Activated effector memory CD4-positive, alpha-beta T cell treated with anti-CD3 and anti-CD28 coated beads, Interleukin-2, amount 50 U/mL, for 16 hours (primary cell): Measurements from ENCODE around the gene TMEM14A.
"Not testable (repeated sequence)": the region's sequence is repeated elsewhere in the genome, so short reads cannot be mapped to it uniquely, and the experiment has no call there.

Experiments used
- DNase-seq: peaks from one replicate; pipeline ENCODE4 v3.0.0-alpha.2; 2020

Gene TMEM14A, protein sequence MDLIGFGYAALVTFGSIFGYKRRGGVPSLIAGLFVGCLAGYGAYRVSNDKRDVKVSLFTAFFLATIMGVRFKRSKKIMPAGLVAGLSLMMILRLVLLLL

DNA sequence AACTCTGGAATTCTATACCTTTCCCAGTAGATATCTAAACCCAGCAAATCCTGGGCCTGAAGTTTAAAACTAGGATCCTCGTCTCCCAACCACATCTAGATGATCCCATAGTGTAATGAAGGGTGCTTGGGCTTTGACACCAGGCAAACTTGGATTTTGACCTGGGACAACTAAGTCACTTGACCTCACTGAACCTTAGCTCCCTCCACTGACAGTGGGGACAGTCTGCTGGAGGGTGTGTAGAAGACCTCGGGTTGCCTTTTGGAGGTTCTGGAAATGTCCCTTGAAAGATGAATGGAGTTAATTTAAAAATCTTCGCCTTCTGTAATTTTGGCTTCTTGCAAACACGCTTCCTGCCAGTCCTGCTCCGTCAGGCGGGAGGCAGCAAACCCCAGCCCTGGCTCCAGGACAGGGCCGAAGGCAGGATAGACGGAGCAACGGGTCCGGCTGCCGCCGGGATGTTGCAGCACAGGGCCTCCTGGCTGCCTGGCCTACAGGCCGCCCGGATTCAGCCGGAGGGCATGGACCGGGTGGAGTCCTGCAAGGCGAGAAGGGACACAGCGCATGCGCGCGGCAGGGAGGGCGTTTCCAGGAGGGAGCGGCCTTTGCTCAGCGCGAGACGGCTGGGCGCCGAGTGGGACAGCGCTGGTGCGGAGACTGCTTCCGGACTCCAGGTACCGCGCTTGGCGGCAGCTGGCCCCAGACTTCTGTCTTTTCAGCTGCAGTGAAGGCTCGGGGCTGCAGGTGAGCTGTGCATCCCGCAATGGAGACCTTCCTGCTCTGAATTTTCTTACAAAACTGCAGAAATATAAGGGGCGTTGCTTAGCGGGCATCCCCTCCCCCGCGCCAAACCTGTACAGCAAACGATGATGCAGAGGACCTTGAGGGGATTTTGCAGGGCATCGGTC lies at the start of gene TMEM14A:
TSS of gene TMEM14A (plus strand) at position 612 of the 908 bp plus-strand sequence. CDS start 5,990 bp downstream, outside the sequence.
- DNase-seq = peak; percentile 97

DNA sequence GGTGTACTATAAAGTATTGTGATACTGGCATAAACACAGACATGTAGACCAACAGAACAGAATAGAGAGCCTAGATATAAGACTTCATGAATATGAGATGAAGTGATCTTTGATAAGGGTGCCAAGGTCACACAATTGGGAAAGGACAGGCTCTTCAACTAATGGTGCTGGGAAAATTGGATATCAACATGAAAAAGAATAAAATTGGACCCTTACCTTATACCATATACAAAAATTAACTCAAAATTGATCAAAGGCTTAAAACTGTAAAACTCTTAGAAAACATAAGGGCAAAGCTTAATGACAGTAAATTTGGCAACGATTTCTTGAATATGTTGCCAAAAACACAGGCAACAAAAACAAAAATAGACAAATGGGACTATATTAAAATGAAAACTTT lies 49.3 kb upstream of the TMEM14A start:
- DNase-seq = no peak

DNA sequence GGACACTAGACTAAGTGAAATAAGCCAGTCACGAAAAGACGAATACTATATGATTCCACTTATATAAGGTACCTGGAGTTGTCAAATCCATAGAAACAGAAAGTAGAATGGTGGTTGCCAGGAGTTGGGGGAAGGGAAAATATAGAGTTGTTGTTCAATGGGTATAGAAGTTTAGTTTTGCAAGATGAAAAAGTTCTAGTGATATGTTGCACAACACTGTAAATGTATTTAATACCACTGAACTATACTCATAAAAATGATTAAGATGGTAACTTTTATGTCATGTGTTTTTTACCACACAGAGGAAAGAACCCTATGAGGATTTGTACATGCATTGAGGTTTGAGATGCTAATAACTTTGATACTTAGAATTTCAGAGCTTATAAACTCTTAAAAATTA lies 48.1 kb upstream of the TMEM14A start:
- no peak for DNase-seq

DNA sequence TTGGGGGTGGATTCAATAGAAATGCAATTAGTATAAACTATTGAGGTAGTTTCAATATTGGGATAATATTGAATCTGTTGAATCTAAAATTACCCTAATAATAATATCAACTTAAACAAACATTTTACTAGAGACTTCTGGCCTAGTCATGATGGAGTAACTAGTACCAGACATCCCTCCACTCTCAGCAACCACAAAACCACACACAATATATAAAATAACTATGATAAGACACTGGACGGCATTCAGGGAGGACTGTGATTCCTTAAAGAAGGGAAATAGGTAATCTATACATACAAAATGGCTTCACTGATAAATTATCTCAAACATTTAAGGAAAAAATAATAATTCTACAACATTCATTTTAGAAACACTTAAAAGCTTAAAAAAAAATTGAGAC lies 38.9 kb upstream of the TMEM14A start:
- no peak for DNase-seq

DNA sequence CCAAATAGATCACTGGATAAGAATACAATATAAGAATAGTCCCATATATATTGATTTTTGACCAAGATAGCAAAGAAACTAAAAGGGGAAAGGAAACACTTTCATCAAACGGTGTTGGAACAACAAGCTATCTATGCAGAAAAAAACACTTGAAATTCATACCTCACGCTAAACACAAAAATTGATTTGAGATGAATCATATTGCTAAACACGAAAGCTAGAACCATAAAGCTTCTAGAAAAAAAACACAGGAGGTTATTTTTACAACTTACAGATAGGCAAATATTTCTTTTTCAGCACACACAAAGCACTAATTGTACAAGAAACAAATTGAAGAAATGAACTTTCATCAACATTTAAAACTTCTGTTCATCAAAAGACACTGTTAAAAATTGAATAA lies 36.7 kb upstream of the TMEM14A start:
- no peak for DNase-seq

DNA sequence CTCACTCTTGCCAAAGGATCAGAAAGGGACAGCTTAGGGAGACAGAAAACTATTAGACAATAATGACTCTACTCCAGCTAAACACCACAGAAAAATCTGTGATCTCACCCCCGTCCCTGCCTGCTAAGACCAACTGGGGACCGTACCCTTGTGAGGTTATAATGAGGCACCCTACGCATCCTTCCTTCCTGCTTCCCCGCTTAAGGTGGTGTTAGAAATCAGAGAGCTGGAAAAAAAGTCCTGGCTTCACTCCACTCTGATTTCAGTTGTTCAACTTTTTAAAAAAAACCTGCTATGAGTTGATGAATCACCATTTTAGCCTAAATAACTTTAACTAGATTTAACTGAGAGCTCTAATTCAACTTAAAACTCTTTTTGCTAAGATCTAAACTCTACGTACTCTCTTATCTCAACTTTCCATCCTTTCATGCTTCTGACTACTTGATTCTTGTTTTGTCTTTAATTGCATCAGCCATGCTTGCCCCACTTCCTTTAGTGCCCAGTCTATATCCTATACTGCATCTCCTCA lies 35.8 kb upstream of the TMEM14A start:
- DNase-seq = no peak

DNA sequence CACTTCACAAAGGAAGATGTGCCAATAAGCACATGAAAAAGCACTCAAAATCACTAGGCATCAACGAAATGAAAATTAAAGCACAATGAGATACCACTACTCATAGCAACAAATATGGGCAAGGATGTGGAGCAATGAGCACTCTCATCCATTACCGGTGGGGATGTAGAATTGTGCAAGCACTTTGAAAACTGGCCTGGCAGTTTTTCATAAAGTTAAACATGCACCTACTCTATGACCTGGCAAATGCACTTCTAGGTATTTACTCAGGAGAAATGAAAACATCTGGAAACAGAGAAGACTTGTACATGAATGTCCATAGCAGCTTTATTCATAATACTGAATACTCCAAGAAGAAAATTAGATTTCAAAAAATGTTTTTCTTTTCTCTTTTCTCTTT lies 34.1 kb upstream of the TMEM14A start:
- no peak for DNase-seq

DNA sequence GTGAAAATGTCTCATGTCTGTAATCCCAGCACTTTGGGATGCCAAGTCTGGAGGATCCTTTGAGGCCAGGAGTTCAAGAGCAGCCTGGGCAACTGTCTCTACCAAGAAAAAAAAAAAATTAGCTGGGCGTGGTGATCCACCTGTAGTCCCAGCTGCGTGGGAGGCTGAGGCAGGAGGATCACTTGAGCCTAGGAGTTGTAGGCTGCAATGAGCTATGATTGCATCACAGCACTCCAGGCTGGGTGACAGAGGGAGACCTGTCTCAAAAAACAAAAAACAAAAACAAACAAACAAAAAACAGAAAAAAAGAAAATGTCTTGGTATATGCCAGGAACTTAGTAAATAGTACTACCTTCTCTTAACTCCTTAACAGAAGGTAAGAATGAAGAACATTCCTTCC lies 31.4 kb upstream of the TMEM14A start:
- no peak for DNase-seq

DNA sequence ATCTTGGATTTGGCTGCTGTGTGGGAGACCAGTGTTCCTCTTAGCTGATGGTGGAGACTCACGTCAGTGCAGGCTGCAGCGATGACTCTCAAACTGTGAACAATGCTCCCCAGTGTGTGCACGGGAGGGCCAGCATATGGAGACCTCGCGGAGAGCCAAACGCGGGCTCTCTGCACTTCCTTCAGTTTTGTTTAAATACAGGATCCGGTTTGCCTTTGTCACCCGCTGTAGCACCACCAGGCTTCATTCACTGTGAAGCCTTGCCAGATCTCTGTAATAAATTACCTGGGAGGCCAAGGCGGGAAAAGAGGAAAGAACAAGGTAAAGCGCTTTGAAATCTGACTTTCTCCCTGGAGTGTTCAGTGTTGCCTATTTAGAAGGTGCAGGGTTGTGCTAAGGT lies 30.7 kb upstream of the TMEM14A start:
- DNase-seq = no peak

DNA sequence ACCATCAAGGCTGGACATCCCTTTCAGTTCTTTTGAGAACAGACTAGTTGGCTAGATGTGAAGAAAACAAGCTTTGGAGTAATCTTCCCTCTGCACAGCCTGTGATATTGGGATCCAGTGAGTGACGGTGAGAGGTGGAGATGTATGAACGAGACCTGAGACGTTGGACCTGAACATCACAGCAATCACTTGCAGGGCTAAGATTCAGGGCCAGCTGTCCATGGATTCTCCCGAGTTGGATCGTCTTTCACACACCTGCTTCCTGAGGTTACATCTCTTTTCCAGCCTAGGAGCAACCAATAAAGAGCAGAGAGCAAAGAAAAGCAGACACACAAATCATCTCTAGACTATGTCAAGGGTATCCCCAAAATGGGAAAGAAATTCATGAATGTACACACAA lies 30.0 kb upstream of the TMEM14A start:
- no peak for DNase-seq

DNA sequence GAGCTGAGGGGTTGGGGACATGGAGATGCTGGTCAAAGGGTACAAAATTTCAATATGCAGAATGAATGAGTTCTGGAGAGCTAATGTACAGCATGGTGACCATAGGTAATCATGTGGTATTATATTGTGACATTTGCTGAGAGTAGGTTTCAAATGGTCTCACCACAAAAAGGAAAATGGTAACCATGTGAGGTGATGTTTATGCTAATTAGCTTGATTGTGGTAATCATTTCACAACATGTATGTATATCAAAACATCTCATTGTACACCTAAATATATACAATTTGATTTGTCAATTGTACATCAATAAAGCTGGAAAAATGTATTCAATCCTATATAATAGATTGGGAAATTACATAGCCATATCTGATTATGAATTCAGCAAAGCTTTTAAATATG lies 29.5 kb upstream of the TMEM14A start:
- DNase-seq = no peak

DNA sequence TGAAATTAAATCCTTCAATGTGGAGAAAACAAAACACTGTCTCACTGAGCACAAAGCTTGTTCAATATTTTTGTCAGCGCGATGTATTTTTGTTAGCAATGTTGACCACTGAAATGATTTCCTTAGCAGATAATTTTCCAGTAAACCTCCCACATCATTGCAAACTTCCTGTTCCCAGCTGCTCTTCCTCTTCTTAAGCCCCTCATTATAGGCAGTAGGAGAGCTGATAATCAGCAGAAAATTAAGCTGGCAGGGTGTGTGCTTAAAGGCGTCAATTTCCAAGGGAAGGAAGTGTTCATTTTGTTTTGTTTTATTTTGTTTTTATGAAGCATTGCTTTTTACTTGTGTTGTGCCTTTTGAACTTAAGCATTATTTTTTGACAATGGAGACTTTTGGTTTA lies 29.1 kb upstream of the TMEM14A start:
- DNase-seq = no peak

DNA sequence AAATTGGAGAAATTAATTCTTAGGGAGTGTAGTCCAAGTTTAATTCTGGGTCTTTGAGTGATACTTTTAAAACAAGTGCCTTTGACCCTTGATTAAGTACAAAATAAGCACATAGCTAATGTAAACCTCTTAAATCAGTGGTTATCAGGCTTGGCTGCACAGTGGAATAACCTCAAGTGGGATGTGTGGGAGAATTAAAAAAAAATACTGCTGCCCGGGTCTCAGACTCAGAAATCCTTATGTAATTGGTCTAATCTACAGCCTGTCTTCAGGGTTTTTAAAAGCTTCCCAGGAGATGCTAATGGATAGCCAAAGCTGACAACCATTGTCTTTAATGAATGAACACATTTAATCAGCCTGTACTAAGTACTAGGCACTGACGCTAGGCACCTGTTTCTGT lies 28.5 kb upstream of the TMEM14A start:
- no peak for DNase-seq

DNA sequence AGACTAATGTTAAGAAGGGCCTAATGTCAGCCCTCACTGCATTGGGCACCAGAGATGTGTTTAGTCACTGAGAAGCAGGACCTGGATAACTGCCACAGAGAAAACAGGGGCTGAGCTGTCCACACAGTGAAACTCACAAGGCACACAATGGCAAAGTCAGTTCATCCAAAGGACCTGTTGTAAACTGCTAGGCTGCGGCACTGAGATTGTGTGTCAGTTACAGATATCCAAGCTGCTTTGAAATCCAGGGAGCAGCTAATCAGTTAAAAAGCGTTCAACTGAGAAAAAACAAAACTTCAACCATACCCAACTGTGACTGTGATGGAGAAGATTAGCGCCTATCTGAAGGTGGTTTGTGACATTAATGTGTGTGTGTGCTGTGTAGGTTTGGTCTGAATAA lies 27.8 kb upstream of the TMEM14A start:
- no peak for DNase-seq

DNA sequence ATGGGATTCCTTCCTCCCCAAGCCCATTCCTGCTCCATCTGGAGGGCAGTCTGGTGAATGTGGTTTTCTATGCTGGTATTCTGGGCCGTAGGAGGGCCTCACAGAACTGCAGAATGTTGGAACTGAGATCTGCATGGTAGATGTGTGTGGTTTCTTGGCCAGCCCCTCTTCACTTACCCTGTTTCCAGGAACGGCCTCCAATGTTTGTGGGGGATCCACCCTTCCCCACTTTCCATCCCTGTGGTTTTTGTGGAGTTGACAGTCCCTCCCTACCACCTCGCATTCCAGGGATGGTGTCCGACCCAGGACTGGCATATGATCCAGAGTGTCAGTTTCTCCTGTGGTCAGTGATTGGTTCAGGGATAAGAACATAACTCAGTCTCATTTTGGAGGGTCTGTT lies 26.7 kb upstream of the TMEM14A start:
- DNase-seq = no peak

DNA sequence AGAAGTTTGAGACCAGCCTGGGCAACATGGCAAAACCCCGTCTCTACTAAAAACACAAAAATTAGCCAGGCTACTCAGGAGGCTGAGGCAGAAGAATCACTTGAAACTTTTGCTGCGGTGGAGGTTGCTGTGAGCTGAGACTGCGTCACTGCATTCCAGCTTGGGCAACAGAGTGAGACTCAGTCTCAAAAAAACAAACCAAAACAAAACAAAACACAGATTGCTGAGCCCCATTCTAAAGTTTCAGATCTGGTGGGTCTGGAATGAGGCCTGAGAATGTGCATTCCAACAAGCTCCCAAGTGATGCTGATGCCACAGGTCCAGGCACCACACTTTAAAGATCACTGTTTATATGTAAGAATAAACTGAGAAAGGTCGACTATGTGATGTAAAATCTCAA lies 24.9 kb upstream of the TMEM14A start:
- no peak for DNase-seq

DNA sequence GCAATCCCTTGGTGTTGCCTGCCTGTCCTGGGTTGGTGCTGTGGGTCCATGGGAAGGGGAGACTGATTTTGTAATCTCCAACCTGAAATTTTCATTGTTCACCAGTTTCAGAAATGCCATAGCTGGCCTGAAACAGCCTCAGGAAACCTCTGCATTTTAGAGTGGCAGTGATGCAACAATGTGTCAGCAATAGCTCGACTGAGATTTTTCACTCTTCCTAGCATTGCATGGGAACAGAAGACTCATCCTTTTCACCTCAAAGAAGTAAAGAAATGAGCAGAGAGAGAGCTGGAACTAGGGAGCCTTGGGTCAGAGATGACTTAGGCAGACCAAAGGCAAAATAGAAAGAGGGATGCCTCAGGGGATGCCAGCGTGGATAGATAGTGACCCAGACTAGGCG lies 23.7 kb upstream of the TMEM14A start:
- no peak for DNase-seq

DNA sequence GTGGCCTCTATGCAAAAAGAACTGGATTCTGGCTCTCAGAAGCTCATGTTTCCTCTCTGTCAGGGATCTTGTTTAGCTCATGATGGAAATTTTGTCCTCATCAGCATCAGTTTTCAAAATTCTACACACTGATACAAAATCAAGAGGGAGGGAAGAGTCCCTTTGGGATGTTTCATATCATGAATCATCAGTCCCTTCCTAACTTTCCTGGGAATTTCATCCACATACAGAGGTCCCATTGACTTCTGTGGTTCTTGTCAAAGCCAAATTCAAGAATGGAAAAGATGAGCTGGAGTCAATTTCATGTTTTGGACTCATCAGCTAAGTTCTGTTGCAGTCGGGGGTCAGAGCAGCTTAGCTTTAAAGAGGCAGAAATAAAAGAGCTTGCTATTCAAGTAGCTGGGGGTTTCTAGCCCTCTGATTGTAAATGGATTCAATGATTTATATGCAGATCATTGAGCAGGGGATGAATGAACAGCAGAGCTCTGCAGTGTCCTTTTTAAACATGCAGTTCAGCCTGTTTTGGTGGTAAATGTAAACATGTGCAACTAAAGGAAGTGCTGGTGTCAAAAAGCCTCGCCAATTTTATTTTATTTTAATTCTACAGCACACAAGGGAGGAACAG lies 21.3 kb upstream of the TMEM14A start:
- DNase-seq = no peak

DNA sequence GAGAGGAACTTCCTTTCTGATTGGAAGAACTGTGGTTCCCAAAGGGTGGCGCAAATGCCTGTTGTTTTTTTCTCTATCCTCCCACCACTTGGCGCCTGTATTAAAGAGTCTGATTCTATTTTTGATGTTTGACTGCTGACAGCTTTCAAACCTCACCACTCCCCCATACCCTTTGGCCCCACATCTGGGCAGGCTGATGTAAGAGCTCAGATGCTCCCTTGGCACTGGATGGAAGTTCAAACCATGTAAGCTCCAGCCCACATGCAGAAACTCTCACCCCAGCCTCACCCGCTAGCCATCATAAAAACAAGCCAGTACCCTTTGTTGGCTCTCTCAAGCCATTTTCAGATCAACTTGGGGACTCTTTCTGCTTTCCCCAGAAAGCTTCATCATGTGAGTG lies 20.0 kb upstream of the TMEM14A start:
- no peak for DNase-seq

DNA sequence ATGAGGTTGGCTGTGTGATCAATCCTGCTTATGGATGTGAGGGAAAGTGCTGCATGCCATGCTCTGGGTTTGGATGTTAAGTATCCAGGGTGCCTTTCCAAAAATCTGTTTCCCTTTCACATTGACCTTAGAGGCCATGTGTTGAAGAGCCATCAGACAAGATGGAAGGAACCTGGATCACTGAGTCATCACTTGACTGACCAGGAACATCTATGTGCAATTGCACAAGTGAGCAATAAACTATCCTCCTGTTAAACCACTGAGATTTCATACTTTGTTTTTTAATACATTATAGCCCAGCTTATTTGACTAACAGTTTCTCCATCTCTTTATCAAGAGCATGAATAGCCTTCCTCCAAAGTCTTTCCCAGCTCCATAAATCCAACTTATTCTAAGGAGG lies 17.8 kb upstream of the TMEM14A start:
- no peak for DNase-seq

DNA sequence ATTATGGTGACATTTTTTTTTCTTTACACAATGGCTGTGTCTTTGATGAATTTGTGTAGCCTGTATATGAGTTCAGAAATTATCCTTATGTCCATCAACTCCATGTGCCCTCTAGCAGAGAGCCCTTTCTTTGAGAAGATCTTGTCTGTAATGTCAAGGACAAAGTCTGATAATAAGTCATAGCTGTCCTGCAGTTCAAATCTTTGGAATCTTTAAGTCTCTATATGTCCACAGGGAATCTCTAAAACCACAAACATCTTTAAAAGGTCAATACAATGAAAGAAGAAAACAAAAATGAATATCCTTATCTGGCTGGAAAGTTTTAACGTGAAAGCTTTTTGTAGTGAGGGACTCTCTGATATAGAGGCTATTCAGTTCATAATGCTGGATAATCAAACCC lies 16.9 kb upstream of the TMEM14A start:
- no peak for DNase-seq

DNA sequence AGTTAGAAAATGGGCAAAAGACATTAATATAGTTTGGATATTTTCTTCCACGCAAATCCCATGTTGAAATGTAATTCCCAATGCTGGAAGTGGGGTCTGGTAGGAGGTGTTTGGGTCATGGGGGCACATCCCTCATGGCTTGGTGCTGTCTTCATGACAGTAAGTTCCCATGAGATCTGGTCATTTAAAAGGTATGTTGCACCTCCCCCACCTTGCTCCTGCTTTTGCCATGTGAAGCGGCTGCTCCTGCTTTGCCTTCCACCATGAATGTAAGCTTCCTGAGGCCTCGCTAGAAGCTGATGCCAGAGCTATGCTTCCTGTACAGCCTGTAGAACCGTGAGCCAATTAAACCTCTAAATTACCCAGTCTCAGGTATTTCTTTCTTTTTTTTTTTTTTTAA lies 16.3 kb upstream of the TMEM14A start:
- DNase-seq = no peak

DNA sequence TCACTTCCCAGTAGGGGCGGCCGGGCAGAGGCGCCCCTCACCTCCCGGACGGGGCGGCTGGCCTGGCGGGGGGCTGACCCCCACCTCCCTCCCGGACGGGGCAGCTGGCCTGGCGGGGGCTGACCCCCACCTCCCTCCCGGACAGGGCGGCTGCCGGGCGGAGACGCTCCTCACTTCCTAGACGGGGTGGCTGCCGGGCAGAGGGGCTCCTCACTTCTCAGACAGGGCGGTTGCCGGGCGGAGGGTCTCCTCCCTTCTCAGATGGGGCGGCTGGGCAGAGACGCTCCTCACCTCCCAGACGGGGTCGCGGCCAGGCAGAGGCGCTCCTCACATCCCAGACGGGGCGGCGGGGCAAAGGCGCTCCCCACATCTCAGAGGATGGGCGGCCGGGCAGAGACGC lies 15.0 kb upstream of the TMEM14A start:
- DNase-seq = not testable (repeated sequence)

DNA sequence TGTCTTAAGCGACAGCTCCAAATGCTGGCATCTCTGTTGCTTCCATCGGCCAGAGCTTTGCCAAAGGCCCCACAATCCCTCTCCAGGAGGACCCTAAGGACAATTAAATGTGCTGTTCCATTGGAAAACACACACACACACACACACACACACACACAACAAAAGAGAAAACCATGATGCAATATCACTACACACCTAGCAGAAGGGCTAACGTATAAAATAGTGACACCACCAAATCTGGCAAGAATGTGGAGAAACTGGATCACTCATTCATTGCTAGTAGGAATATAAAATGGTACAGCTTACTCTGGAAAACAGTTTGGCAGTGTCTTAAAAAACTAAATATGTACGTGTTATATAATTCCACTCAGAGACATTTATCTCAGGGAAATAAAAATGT lies 13.0 kb upstream of the TMEM14A start:
- DNase-seq = no peak
